OCI-LY1 (cell line): ENCODE results near the gene MED13.

Experiments
- CTCF ChIP-seq: fragments of 200-600 bp; sonication (generic), shearing (Covaris generic); IDR thresholded peaks from 2 replicates; pipeline ENCODE4 v1.5.1; 2017; ENCODE audit warnings: mild to moderate bottlenecking, antibody characterized with exemption, low read length, moderate library complexity, mixed read lengths
- EZH2 ChIP-seq: fragments of 200-600 bp; sonication (generic), shearing (Covaris generic); IDR thresholded peaks from 2 replicates; pipeline ENCODE4 v1.8.0; 2017; ENCODE audit warnings: borderline replicate concordance, mixed run types, mild to moderate bottlenecking, antibody characterized with exemption, low read length, moderate library complexity, mixed read lengths

- TF ChIP-seq CTCF (no peak), EZH2 (no peak)
Measured at GRCh38 chr17:62043602-62044001, 21.5 kb downstream of the MED13 start.
